Stimulated activated naive CD8-positive, alpha-beta T cell treated with anti-CD3 and anti-CD28 coated beads, Interleukin-15, amount 100 ng/mL, for 72 hours (primary cell): Measurements from ENCODE around the gene EPM2AIP1.

Experiments used
- ATAC-seq: fragments of 150-1000 bp; cut with Tn5 transposase; 2 replicates; pipeline ENCODE4 v1.10.0; 2021; ENCODE audit warnings: mild to moderate bottlenecking, moderate library complexity
- DNase-seq, 2 donors: peaks; one replicate each; pipeline ENCODE4 v3.0.0; 2021 to 2022
- H3K27ac Mint-ChIP-seq, 2 donors: one replicate each; pipeline ENCODE4 v1.8.0; 2022; ENCODE audit warnings: mild to moderate bottlenecking in 2 of 2, mixed read lengths in 2 of 2, moderate library complexity in 2 of 2
- H3K27me3 Mint-ChIP-seq: one replicate; pipeline ENCODE4 v1.8.0; 2022; ENCODE audit warnings: mixed read lengths
- H3K4me1 Mint-ChIP-seq: one replicate; pipeline ENCODE4 v1.8.0; 2022; ENCODE audit warnings: mild to moderate bottlenecking, mixed read lengths
- H3K4me3 Mint-ChIP-seq, 2 donors: one replicate each; pipeline ENCODE4 v1.8.0; 2022; ENCODE audit warnings: mild to moderate bottlenecking in 2 of 2, mixed read lengths in 2 of 2, moderate library complexity in 1 of 2
- H3K9me3 Mint-ChIP-seq, 2 donors: one replicate each; pipeline ENCODE4 v1.8.0; 2022; ENCODE audit warnings: mixed read lengths in 2 of 2

Gene EPM2AIP1

DNA sequence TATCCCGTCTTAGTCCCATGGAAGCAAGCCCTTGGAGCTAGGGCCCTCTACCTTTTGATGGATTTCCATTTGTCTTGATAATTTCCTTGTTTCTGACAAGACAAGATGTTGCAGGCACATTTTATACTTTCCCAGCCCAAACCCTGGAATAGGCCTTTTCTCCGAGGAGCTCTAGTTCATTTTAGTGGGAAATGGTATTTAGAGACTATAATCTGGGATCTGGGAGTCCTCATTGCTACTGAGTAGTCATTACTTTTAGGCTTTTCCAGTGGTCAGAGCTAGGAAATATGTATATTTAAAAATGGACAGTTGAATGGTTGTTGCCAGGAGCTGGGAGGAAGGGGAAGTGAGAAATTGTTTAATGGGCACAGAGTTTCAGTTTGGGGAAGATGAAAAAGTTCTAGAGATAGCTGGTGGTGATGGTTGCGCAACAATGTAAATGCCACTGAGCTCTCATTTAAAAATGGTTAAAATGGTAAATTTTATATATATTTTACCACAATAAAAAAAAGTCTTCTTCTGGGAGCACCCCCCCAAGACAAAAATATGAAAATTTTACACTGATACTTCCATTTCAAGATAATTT, 32.0 kb upstream of the EPM2AIP1 start:
- H3K27me3 Mint-ChIP-seq = no peaks in the 10 kb centered on the region
- ATAC-seq = no peak

DNA sequence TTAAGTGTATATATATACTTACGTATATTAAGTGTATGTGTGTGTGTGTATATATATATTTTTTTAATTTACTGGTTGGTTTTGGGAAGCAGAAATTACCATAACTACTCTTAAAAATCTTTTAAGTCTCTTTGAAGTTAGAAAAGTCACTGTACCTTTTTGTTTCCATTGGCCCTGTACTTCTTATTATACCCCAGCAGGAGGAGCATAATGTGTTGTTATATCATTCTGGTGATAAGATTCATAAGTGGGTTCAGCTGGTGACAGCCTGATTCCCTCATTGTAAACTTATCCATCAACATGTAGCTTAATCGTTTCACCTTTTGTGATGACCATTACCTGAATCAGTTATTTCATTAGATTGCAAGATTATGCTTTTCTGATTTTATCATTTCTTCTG, 31.2 kb upstream of the EPM2AIP1 start:
- no peaks in the 10 kb centered on the region for H3K9me3 Mint-ChIP-seq
- H3K4me3 Mint-ChIP-seq = no peak overlapping the region
- no peaks in the 10 kb centered on the region for H3K27me3 Mint-ChIP-seq
- H3K27ac Mint-ChIP-seq = no peak overlapping the region
- peaks cover 9% of the 10 kb centered on the region for H3K4me1 Mint-ChIP-seq
- peak; percentile 58 for ATAC-seq
- no peak for DNase-seq

More for the DNA sequence above, 32.0 kb upstream of the EPM2AIP1 start:
- DNase-seq = no peak
- Mint-ChIP-seq H3K4me3 (no peak overlapping the region), H3K27ac (no peak overlapping the region), H3K4me1 (peaks cover 9% of the 10 kb centered on the region), H3K9me3 (no peaks in the 10 kb centered on the region)

DNA sequence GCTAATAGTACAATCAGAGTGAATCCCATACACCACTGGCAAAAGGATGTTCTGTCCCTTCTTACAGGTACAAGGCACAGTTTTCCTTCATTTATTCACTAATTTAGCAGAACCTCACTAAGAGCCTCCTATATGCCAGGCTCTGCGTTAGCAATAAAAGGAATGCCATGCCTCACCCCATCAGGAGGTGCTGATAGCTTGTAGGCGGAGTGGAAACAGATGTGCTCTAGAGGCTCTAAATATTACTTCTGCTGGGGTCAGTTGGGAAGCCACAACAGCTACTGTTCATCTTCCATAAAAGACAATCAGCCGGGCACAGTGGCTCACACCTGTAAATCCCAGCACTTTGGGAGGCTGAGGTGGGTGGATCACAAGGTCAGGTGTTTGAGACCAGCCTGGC, 24.8 kb upstream of the EPM2AIP1 start:
- H3K4me1 Mint-ChIP-seq = no peaks in the 10 kb centered on the region
- H3K4me3 Mint-ChIP-seq = no peak overlapping the region
- no peak for DNase-seq
- no peak for ATAC-seq
- H3K27ac Mint-ChIP-seq = peak overlapping the region in 1 of 2 donors; percentile 56
- H3K27me3 Mint-ChIP-seq = no peaks in the 10 kb centered on the region
- no peaks in the 10 kb centered on the region for H3K9me3 Mint-ChIP-seq

DNA sequence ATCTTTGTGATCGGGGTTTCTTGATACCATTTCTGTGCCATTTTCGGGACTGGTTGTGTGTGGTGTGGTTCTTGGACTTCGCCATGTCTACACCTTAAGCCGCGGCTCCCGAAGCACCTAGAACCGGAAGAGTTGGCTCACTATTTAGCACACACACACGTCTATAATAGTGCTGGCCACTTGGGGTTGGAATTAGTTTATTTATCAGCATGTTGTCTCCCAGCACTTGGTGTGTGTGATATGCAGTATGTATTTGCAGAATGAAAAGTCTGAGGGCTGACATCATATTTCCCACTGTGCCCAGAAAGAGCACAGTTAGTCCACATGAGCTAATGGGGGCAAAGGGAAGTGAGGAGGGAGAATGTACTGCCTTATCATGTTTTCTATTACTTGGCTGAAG, 24.0 kb upstream of the EPM2AIP1 start:
- no peak overlapping the region for H3K27ac Mint-ChIP-seq
- H3K27me3 Mint-ChIP-seq = no peaks in the 10 kb centered on the region
- no peaks in the 10 kb centered on the region for H3K4me1 Mint-ChIP-seq
- H3K9me3 Mint-ChIP-seq = no peaks in the 10 kb centered on the region
- ATAC-seq (no peak), DNase-seq (no peak)
- no peak overlapping the region for H3K4me3 Mint-ChIP-seq

DNA sequence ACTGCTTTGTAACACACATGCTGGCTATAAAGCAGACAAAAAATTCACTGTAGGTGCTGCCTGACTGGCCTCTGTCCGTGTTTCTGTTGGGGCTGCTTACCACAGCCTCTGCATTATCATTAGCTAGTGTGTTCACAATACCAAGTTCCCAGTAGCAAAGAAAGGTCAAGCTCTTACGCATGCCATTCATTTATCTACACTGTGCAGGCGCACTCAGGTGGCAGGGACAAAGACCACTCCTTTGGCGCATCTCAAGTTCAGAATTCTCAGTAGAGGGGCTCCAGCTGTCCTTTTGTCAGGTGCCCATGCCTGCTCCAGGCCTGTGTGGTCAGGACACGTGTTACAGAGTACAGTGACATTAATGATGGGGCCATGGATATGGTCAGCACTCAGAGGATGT, 22.7 kb upstream of the EPM2AIP1 start:
- Mint-ChIP-seq H3K9me3 (no peaks in the 10 kb centered on the region), H3K4me1 (peaks cover 5% of the 10 kb centered on the region), H3K27me3 (no peaks in the 10 kb centered on the region), H3K4me3 (no peak overlapping the region), H3K27ac (no peak overlapping the region)
- no peak for DNase-seq
- no peak for ATAC-seq

DNA sequence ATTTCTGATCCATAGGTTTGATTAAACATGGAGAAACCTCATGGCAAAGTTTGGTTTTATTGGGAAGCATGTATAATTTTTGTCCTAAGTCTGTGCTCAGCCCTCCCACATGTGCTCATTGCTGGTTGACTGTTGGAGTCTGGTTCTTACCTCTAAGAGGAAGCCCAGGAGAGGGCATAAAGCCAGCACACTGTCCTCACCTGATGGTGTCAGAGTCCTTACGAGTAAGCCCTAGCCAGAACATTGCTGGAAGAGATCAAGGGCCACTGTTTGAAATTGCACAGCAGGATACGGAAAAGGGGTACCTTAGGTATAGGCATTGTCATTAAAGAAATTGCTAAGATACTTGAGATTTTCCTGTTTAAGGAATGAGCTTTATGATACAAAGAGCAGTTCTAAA, 21.7 kb upstream of the EPM2AIP1 start:
- Mint-ChIP-seq H3K27ac (no peak overlapping the region), H3K27me3 (no peaks in the 10 kb centered on the region), H3K4me1 (peaks cover 6% of the 10 kb centered on the region), H3K9me3 (no peaks in the 10 kb centered on the region), H3K4me3 (no peak overlapping the region)
- no peak for ATAC-seq
- DNase-seq = no peak

DNA sequence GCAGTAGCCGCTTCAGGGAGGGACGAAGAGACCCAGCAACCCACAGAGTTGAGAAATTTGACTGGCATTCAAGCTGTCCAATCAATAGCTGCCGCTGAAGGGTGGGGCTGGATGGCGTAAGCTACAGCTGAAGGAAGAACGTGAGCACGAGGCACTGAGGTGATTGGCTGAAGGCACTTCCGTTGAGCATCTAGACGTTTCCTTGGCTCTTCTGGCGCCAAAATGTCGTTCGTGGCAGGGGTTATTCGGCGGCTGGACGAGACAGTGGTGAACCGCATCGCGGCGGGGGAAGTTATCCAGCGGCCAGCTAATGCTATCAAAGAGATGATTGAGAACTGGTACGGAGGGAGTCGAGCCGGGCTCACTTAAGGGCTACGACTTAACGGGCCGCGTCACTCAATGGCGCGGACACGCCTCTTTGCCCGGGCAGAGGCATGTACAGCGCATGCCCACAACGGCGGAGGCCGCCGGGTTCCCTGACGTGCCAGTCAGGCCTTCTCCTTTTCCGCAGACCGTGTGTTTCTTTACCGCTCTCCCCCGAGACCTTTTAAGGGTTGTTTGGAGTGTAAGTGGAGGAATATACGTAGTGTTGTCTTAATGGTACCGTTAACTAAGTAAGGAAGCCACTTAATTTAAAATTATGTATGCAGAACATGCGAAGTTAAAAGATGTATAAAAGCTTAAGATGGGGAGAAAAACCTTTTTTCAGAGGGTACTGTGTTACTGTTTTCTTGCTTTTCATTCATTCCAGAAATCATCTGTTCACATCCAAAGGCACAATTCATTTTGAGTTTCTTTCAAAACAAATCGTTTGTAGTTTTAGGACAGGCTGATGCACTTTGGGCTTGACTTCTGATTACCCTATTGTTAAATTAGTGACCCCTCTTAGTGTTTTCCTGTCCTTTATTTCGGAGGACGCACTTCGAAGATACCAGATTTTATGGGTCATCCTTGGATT, 674 bp upstream of the EPM2AIP1 start, which contains the start of gene MLH1:
Gene MLH1 (plus strand): TSS at position 193 of the 958 bp plus-strand sequence. CDS start 30 bp downstream, at position 223.
- ATAC-seq = peak; percentile 93
- peak; percentile 92 to 100 for DNase-seq
- H3K4me1 Mint-ChIP-seq = peaks cover 35% of the 10 kb centered on the region
- H3K27ac Mint-ChIP-seq = no peak within 1 kb of the TSS
- H3K9me3 Mint-ChIP-seq = no peaks in the 10 kb centered on the region
- no peaks in the 10 kb centered on the region for H3K27me3 Mint-ChIP-seq
- H3K4me3 Mint-ChIP-seq = no peak within 1 kb of the TSS

DNA sequence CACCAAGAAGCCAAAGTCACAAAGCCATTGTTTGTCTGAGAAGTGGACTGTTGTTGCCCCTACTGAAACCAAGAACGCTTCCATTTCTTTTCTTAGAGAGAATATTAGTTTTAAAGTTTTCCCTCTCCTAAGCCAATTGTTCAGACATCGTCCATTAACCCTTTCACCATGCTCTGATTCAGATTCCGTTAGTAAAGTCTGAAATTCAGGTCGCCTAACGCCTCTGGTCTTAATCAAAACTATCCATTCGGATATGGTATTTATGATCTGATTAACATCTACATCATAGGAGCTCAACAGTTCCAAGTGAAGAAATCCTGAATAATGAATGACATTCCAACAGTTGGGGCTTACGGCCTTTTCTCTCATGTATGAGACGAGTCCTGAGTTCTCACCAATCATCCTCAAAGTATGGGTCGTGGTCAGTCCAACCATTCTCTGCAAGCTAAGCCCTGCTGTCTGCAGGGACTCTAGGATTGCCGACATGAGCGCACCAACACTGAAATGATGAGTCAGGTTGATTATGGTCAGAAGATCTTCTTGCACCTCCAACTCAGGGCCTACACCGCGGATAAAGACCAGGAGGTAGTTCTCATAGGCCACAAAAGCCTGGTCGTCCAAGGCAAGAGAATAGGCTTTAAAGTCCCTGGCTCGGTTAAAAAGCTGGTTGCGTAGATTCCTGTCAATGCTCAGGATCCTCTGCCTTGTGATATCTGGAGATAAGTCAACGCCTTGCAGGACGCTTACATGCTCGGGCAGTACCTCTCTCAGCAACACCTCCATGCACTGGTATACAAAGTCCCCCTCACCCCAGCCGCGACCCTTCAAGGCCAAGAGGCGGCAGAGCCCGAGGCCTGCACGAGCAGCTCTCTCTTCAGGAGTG, 767 bp downstream of the EPM2AIP1 start:
- Mint-ChIP-seq H3K9me3 (no peaks in the 10 kb centered on the region), H3K27me3 (no peaks in the 10 kb centered on the region), H3K27ac (no peak overlapping the region), H3K4me1 (peaks cover 35% of the 10 kb centered on the region), H3K4me3 (no peak overlapping the region)
- no peak for ATAC-seq
- DNase-seq = no peak

DNA sequence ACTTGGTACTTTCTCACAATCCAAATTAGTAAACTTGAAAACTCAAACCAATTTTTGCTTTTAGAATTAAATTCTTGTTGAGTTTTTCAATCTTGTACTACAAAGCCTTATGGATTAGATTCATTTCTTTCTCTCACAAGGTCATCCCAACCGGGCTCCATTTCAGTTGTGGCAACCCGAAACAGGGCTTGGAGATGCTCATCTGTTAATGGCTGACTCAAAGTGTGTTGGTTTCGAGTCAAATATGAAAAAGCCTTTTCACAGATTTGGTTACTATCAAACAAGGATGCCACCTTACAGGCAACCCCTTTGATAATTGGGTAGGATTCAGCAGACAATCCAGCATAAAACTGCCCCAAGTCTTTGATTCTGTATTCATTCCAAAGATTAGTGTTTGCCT, 1.8 kb downstream of the EPM2AIP1 start:
- peak overlapping the region in 1 of 2 donors; percentile 24 for H3K4me3 Mint-ChIP-seq
- DNase-seq = peak in 1 of 2 donors; percentile 34
- H3K27ac Mint-ChIP-seq = no peak overlapping the region
- H3K9me3 Mint-ChIP-seq = no peaks in the 10 kb centered on the region
- peaks cover 25% of the 10 kb centered on the region for H3K4me1 Mint-ChIP-seq
- no peaks in the 10 kb centered on the region for H3K27me3 Mint-ChIP-seq
- ATAC-seq = no peak

DNA sequence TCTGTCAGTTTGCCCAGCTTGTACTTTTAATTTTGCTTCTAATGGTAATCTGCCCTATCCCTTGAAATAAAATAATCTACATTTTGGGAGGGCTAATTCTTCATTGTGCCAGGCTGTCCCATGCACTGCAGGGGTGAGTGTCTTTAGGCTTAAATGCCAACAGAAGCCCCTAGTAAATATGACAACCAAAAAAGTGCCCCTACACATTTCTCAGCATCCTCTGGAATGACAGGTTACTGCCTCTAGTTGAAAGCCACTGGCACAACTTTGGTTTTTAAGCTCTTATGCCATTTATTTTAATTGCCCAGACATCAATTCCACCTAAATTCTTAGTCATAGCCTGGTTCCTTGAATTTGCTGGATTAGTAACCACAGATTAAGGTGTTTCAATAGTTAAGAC, 3.4 kb downstream of the EPM2AIP1 start:
- DNase-seq = no peak
- Mint-ChIP-seq H3K27ac (no peak overlapping the region), H3K27me3 (no peaks in the 10 kb centered on the region), H3K4me1 (peaks cover 25% of the 10 kb centered on the region), H3K9me3 (no peaks in the 10 kb centered on the region), H3K4me3 (peak overlapping the region; percentile 57 to 73)
- ATAC-seq = no peak

DNA sequence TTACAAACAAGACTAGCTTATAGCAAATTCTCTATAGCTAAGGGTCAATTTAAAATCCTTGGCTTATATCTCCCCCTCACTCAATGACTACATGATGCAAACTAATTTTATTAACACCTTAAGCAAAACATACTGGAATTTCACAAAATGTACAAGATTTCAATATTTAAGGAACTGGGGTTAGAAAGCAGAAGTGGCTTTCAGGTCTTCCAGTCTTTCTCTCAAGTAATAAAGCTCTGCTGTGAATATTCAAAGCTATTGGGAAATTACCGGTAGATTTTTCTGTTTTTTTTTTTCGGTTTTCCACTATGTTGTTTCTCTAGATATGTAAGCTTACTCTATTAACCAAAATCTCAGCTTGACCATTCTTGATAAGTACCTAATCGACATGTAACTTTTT, 3.9 kb downstream of the EPM2AIP1 start:
- H3K27me3 Mint-ChIP-seq = no peaks in the 10 kb centered on the region
- H3K9me3 Mint-ChIP-seq = no peaks in the 10 kb centered on the region
- ATAC-seq = no peak
- peak overlapping the region in 1 of 2 donors; percentile 78 for H3K27ac Mint-ChIP-seq
- H3K4me1 Mint-ChIP-seq = peaks cover 25% of the 10 kb centered on the region
- no peak for DNase-seq
- H3K4me3 Mint-ChIP-seq = peak overlapping the region; percentile 57 to 73

DNA sequence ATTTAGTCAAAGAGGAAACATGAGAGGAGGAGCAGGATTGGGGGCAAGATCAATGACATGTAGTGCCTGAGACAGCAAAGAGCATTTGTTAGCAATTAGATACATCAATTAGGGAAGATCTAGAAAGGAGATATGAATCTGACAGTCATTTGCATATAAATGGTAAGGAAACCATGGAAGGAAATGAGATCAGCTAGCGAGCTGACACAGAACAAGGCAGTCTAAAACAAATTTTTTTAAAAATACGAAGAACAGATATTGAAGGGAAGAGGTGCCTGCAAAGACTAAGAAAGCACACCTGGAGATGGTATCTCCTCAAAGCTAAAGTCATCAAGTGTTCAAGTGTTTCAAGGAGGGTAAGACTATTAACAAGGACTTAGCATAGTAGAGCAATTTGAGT, 4.6 kb downstream of the EPM2AIP1 start:
- H3K4me1 Mint-ChIP-seq = peaks cover 25% of the 10 kb centered on the region
- H3K27me3 Mint-ChIP-seq = no peaks in the 10 kb centered on the region
- no peaks in the 10 kb centered on the region for H3K9me3 Mint-ChIP-seq
- DNase-seq (no peak), ATAC-seq (no peak)
- peak overlapping the region; percentile 8 to 44 for H3K4me3 Mint-ChIP-seq
- H3K27ac Mint-ChIP-seq = peak overlapping the region in 1 of 2 donors; percentile 21

DNA sequence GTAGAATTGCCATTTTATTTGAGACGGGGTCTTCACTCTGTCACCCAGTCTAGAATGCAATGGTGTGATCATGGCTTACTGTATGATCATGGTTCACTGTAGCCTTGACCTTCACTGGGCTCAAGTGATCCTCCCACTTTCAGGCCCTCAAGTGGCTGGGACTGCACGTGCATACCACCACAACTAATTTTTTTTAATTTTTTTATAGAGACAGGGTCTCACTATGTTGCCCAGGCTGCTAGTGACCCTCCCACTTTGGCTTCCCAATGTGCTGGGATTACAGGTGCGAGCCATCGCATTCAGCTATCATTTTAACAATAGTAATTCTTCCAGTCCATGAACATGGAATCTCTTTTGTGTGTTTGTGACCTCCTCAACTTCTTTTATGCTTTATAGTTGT, 11.9 kb downstream of the EPM2AIP1 start:
- ATAC-seq (no peak), DNase-seq (no peak)
- no peak overlapping the region for H3K27ac Mint-ChIP-seq
- no peak overlapping the region for H3K4me3 Mint-ChIP-seq
- peaks cover 18 to 19% of the 10 kb centered on the region in 2 donors for H3K9me3 Mint-ChIP-seq
- no peaks in the 10 kb centered on the region for H3K27me3 Mint-ChIP-seq
- no peaks in the 10 kb centered on the region for H3K4me1 Mint-ChIP-seq

DNA sequence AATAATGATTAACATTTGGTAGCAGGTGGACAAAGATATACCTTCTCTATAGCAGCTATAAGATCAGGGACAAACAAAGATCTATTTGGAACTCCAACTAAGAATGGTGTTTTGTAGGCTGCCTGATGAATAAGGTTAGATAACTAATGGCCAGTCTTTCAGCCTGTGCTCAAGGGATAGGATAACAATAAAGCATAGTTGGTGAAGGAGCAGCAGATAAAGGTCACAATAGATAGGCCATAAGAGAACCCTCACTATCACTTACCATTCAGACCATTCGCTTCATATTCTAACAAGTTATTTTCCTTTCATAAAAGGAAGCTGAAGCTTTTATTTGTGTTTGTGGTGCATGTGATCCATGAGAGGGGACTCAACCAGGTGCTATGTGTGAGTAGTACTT, 19.8 kb downstream of the EPM2AIP1 start:
- H3K27me3 Mint-ChIP-seq = no peaks in the 10 kb centered on the region
- peaks cover 0 to 6% of the 10 kb centered on the region in 2 donors for H3K9me3 Mint-ChIP-seq
- no peak for ATAC-seq
- no peak overlapping the region for H3K27ac Mint-ChIP-seq
- H3K4me1 Mint-ChIP-seq = peaks cover 27% of the 10 kb centered on the region
- DNase-seq = no peak
- H3K4me3 Mint-ChIP-seq = no peak overlapping the region

DNA sequence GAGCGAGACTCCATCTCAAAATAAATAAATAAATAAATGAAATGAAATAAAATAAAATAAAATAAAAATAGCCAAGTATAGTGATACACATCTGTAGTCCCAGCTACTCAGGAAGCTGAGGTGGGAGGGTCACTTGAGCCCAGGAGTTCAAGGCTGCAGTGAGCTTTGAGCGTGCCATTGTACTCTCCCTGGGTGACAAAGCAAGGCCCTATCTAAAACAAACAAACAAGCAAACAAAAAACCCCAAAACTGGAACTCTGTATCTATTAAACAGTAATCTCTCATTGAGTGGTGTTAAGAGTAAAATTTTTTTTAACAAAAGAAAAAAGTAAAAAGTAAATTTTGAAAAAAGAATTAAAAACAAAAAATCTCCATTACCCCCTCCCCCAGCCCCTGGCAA, 20.8 kb downstream of the EPM2AIP1 start:
- Mint-ChIP-seq H3K4me3 (no peak overlapping the region), H3K9me3 (peaks cover 0 to 6% of the 10 kb centered on the region in 2 donors), H3K4me1 (peaks cover 27% of the 10 kb centered on the region), H3K27me3 (no peaks in the 10 kb centered on the region), H3K27ac (no peak overlapping the region)
- DNase-seq (no peak), ATAC-seq (no peak)
